Suppressor macrophage treated with lipopolysaccharide for 4 hours (primary cell): ENCODE results near the gene RAB17.

Source experiments
- DNase-seq: peaks from one replicate; pipeline ENCODE4 v3.0.0-alpha.2; 2020

The RAB17 gene

GRCh38 chr2:237556773-237557632 lies 33.5 kb downstream of the RAB17 start:
- no peak for DNase-seq

- no peak for DNase-seq
These were observed 35.0 kb downstream of the RAB17 start for GRCh38 chr2:237555560-237555959.

- no peak for DNase-seq
These were observed 36.6 kb downstream of the RAB17 start for GRCh38 chr2:237553948-237554347.

- no peak for DNase-seq
These were observed 37.6 kb downstream of the RAB17 start for GRCh38 chr2:237552908-237553307.

GRCh38 chr2:237551071-237551574 lies 39.4 kb downstream of the RAB17 start:
- DNase-seq: no peak

- DNase-seq: no peak
These were observed 40.7 kb downstream of the RAB17 start for GRCh38 chr2:237549643-237550415.

GRCh38 chr2:237549216-237549615 lies 41.3 kb downstream of the RAB17 start:
- no peak for DNase-seq

GRCh38 chr2:237547841-237548416 lies 42.6 kb downstream of the RAB17 start:
- no peak for DNase-seq

GRCh38 chr2:237546876-237547395 lies 43.6 kb downstream of the RAB17 start:
- DNase-seq: no peak

- no peak for DNase-seq
These were observed 44.3 kb downstream of the RAB17 start for GRCh38 chr2:237546040-237546875.

GRCh38 chr2:237542001-237542704 lies 48.4 kb downstream of the RAB17 start:
- no peak for DNase-seq

- no peak for DNase-seq
These were observed 49.3 kb downstream of the RAB17 start for GRCh38 chr2:237541243-237541642.

- DNase-seq: no peak
These were observed 49.7 kb downstream of the RAB17 start for GRCh38 chr2:237540823-237541222.

- no peak for DNase-seq
These were observed 50.2 kb downstream of the RAB17 start for GRCh38 chr2:237540223-237540775.

GRCh38 chr2:237539681-237540080 lies 50.9 kb downstream of the RAB17 start:
- no peak for DNase-seq

GRCh38 chr2:237538901-237539300 lies 51.6 kb downstream of the RAB17 start:
- DNase-seq: no peak

- DNase-seq: no peak
These were observed 52.4 kb downstream of the RAB17 start for GRCh38 chr2:237538001-237538720.

GRCh38 chr2:237536617-237537016 lies 53.9 kb downstream of the RAB17 start:
- DNase-seq: no peak

- DNase-seq: no peak
These were observed 54.5 kb downstream of the RAB17 start for GRCh38 chr2:237536083-237536415.

GRCh38 chr2:237535385-237536082 lies 55.0 kb downstream of the RAB17 start:
- DNase-seq: no peak
